HEK293 (cell line): ENCODE measurements around the gene FILIP1L.

ENCODE experiments used
- CTCF ChIA-PET: fragments of 350-600 bp; formaldehyde crosslinking; extraction: SDS; loops from one replicate; lab custom pipeline; 2021; ENCODE audit warnings: antibody characterized with exemption; lab: Yijun Ruan, JAX
- POLR2A ChIA-PET: fragments of 300-600 bp; formaldehyde crosslinking; extraction: SDS; loops from one replicate; lab custom pipeline; 2020; ENCODE audit warnings: antibody characterized with exemption, inconsistent platforms; lab: Yijun Ruan, JAX
- H3K27ac ChIP-seq: fragments of 200-500 bp; sonication (Bioruptor generic); 2 replicates; pipeline ENCODE4 v1.5.1; 2014; ENCODE audit warnings: low read depth, low read length, control low read depth, inconsistent platforms; ENCODE audit errors: extremely low read depth
- H3K36me3 ChIP-seq, 2 experiments: fragments of 200-500 bp in 1 of 2; sonication (Bioruptor generic) in 1 of 2; 1 replicate in 1 of 2; 2 replicates in 1 of 2; pipeline ENCODE4 v1.5.1; 2014 to 2017; ENCODE audit warnings: inconsistent platforms in 2 of 2, low read length in 2 of 2; ENCODE audit not compliant: control insufficient read depth in 2 of 2, insufficient read depth in 1 of 2
- H3K4me1 ChIP-seq: fragments of 200-500 bp; sonication (Bioruptor generic); 2 replicates; pipeline ENCODE4 v1.5.1; 2014; ENCODE audit warnings: mild to moderate bottlenecking, low read length, inconsistent platforms; ENCODE audit not compliant: control insufficient read depth, insufficient read depth
- H3K4me3 ChIP-seq: 2 replicates; pipeline ENCODE4 v1.5.1; 2011; ENCODE audit warnings: low read depth, mild to moderate bottlenecking, control low read depth, low read length, moderate library complexity
- H3K9me3 ChIP-seq: fragments of 200-500 bp; sonication (Bioruptor generic); 2 replicates; pipeline ENCODE4 v1.5.1; 2014; ENCODE audit warnings: low read depth, low read length, inconsistent platforms; ENCODE audit not compliant: control insufficient read depth, insufficient read depth
- KLF1 ChIP-seq: fragments of 450-650 bp; formaldehyde crosslinking; IDR thresholded peaks from 2 replicates; pipeline ENCODE4 v1.5.1; 2016; ENCODE audit warnings: missing biosample characterization, missing genetic modification characterization
- KLF7 ChIP-seq: fragments of 450-650 bp; formaldehyde crosslinking; IDR thresholded peaks from 2 replicates; pipeline ENCODE4 v1.5.1; 2016; ENCODE audit warnings: missing biosample characterization, missing genetic modification characterization, borderline replicate concordance
- PATZ1 ChIP-seq: fragments of 450-650 bp; formaldehyde crosslinking; IDR thresholded peaks from 2 replicates; pipeline ENCODE4 v1.5.1; 2016; ENCODE audit warnings: missing biosample characterization, missing genetic modification characterization
- PRDM10 ChIP-seq: fragments of 450-650 bp; formaldehyde crosslinking; IDR thresholded peaks from 2 replicates; pipeline ENCODE4 v1.5.1; 2016; ENCODE audit warnings: missing biosample characterization, missing genetic modification characterization
- PRDM4 ChIP-seq: fragments of 450-650 bp; formaldehyde crosslinking; IDR thresholded peaks from 2 replicates; pipeline ENCODE4 v1.5.1; 2017; ENCODE audit warnings: missing biosample characterization, missing genetic modification characterization
- SETDB1 ChIP-seq: IDR thresholded peaks from one replicate; pipeline ENCODE4 v1.6.1; 2017; ENCODE audit warnings: mild to moderate bottlenecking, low read length, moderate library complexity, mixed read lengths; ENCODE audit not compliant: insufficient read length
- ZFP69B ChIP-seq: fragments of 450-650 bp; formaldehyde crosslinking; IDR thresholded peaks from 2 replicates; pipeline ENCODE4 v1.5.1; 2016; ENCODE audit warnings: missing biosample characterization, missing genetic modification characterization
- ZNF2 ChIP-seq: fragments of 450-650 bp; formaldehyde crosslinking; IDR thresholded peaks from 2 replicates; pipeline ENCODE4 v1.5.1; 2016; ENCODE audit warnings: missing biosample characterization, missing genetic modification characterization
- ZNF335 ChIP-seq: fragments of 450-650 bp; formaldehyde crosslinking; conservative IDR thresholded peaks from 2 replicates; pipeline ENCODE4 v1.5.1; 2016; ENCODE audit warnings: missing biosample characterization, missing genetic modification characterization
- ZNF366 ChIP-seq: fragments of 450-650 bp; formaldehyde crosslinking; conservative IDR thresholded peaks from 2 replicates; pipeline ENCODE4 v1.5.1; 2016; ENCODE audit warnings: missing biosample characterization, missing genetic modification characterization
- ZNF654 ChIP-seq: fragments of 450-650 bp; formaldehyde crosslinking; IDR thresholded peaks from 2 replicates; pipeline ENCODE4 v1.5.1; 2016; ENCODE audit warnings: low read depth, missing biosample characterization, missing genetic modification characterization
- ZNF660 ChIP-seq: fragments of 450-650 bp; IDR thresholded peaks from 2 replicates; pipeline ENCODE4 v1.5.1; 2018; ENCODE audit warnings: missing biosample characterization, mild to moderate bottlenecking, missing genetic modification characterization
- ZSCAN4 ChIP-seq: fragments of 450-650 bp; formaldehyde crosslinking; IDR thresholded peaks from 2 replicates; pipeline ENCODE4 v1.5.1; 2017; ENCODE audit warnings: missing biosample characterization, missing genetic modification characterization
- TF ChIP-seq, protein P1 (sequence below): fragments of 450-650 bp; formaldehyde crosslinking; IDR thresholded peaks from 2 replicates; pipeline ENCODE4 v1.5.1; 2016; ENCODE audit warnings: missing biosample characterization, missing genetic modification characterization, low read depth

Gene FILIP1L

GRCh38 chr3:99928771-99929744, 185.2 kb downstream of the FILIP1L start:
- CTCF ChIA-PET: interaction anchor here (0.5 kb wide), 1 partner anchor 29 kb away, joined by 5 read pairs; no protein-coding TSS in a partner anchor
- POLR2A ChIA-PET: no interaction called here
- 0 out of 2 replicates have a peak, but pooled peaks cover 4% of the 10 kb centered on the region for H3K4me1 ChIP-seq
- no peak for TF ChIP-seq ZNF366
- no peak for TF ChIP-seq PRDM10
- TF ChIP-seq ZNF2 (tag by site-specific recombination): 0 out of 2 replicates have a peak, but pooled peaks have one; percentile 20
- TF ChIP-seq ZSCAN4 (tag by site-specific recombination): peak; percentile 93
- TF ChIP-seq, all 188 proteins: peak for 2
- no peak overlapping the region for H3K27ac ChIP-seq
- no peaks in the 10 kb centered on the region for H3K36me3 ChIP-seq
- no peak overlapping the region for H3K4me3 ChIP-seq
- H3K9me3 ChIP-seq: no peaks in the 10 kb centered on the region

GRCh38 chr3:99927671-99928457, 186.4 kb downstream of the FILIP1L start:
- ChIA-PET POLR2A (no interaction called here), CTCF (no interaction called here)
- H3K36me3 ChIP-seq: no peaks in the 10 kb centered on the region
- no peaks in the 10 kb centered on the region for H3K9me3 ChIP-seq
- TF ChIP-seq KLF7: no peak
- no peak for TF ChIP-seq ZNF2 (tag by site-specific recombination)
- TF ChIP-seq, all 188 proteins: peak for 0
- 0 out of 2 replicates have a peak, but pooled peaks cover 4% of the 10 kb centered on the region for H3K4me1 ChIP-seq
- no peak overlapping the region for H3K4me3 ChIP-seq
- no peak overlapping the region for H3K27ac ChIP-seq

GRCh38 chr3:99925584-99926230, 188.6 kb downstream of the FILIP1L start:
- Histone ChIP-seq H3K4me3 (no peak overlapping the region), H3K36me3 (no peaks in the 10 kb centered on the region), H3K9me3 (no peaks in the 10 kb centered on the region), H3K27ac (no peak overlapping the region), H3K4me1 (0 out of 2 replicates have a peak, but pooled peaks cover 4% of the 10 kb centered on the region)
- ChIA-PET CTCF (interaction anchor here (1.4 kb wide), 1 partner anchor 328 kb away, joined by 3 read pairs; no protein-coding TSS in a partner anchor), POLR2A (no interaction called here)
- TF ChIP-seq ZFP69B (tag by site-specific recombination) (no peak), KLF1 (tag by site-specific recombination) (no peak), ZNF654 (tag by site-specific recombination) (0 out of 2 replicates have a peak, but pooled peaks have one; percentile 3), ZNF660 (tag by site-specific recombination) (peak; percentile 73; the same call in 1 of the 2 replicates), ZNF335 (tag by site-specific recombination) (peak; percentile 71), ZNF366 (peak; percentile 69), PATZ1 (no peak), PRDM4 (no peak), SETDB1 (no peak)
- TF ChIP-seq, protein P1, sequence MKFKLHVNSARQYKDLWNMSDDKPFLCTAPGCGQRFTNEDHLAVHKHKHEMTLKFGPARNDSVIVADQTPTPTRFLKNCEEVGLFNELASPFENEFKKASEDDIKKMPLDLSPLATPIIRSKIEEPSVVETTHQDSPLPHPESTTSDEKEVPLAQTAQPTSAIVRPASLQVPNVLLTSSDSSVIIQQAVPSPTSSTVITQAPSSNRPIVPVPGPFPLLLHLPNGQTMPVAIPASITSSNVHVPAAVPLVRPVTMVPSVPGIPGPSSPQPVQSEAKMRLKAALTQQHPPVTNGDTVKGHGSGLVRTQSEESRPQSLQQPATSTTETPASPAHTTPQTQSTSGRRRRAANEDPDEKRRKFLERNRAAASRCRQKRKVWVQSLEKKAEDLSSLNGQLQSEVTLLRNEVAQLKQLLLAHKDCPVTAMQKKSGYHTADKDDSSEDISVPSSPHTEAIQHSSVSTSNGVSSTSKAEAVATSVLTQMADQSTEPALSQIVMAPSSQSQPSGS (tag by site-specific recombination): peak; percentile 57; the same call in 1 of the 2 replicates
